ENCODE measurements around the gene CCNE1. TPM values are rescaled to one million over a fixed set of nuclear protein-coding genes. Genes with fewer than 3 reads are reported as not detected.

The CCNE1 gene
- total RNA-seq, 1 experiment from 2014 or later, result 20.1 TPM

DNA sequence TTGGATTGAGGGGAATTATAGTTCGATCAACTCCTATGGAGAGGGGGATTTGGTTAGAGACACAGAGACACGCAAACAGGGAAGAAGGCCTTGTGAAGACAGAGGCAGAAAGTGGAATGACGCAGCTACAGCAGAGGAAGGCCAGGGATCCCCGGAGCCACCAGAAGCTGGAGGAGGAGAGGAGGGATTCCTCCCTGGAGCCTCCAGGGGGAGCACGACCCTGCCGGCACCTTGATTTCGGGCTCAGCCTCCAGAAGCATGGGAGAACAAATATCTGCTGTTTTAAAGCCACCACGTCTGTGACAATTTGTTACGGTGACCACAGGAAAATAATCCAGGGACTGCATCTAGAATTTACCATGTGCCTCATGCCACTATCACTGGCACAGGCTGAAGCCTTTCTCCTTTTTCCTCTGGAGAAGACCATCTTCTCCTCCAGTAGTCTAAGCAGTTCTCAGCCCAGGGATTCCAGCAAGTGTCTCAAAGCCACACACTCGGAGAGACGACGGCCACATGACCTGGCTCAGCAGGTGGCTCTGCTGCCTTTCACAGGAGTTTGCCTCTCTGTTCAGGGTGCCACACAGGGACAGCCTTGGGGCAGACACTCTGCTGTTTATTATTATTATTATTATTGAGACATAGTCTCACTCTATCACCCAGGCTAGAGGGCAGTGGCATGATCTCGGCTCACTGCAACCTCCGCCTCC is 39.9 kb upstream of the CCNE1 start:
- H3K36me3 ChIP-seq (ENCODE audit: insufficient read depth, low read length), result no peaks in the 10 kb centered on the region
- DNase-seq, result peak; percentile 50
- H3K4me2 ChIP-seq (ENCODE audit: low read depth, low read length, poor library complexity, severe bottlenecking), result no peak overlapping the region
- no peaks in the 10 kb centered on the region for H3K27me3 ChIP-seq (ENCODE audit: low read length)
- H3K4me1 ChIP-seq (ENCODE audit: low read length), result no peaks in the 10 kb centered on the region
- H3K4me3 ChIP-seq (ENCODE audit: low read length), result no peak overlapping the region
- no peaks in the 10 kb centered on the region for H3K9me3 ChIP-seq (ENCODE audit: low read length)
- H3K9me2 ChIP-seq (replicated peaks; ENCODE audit: insufficient read depth, low read length), result no peaks in the 10 kb centered on the region
- no peaks in the 10 kb centered on the region for H4K20me1 ChIP-seq (ENCODE audit: insufficient read depth, low read depth, low read length)
- no peak overlapping the region for H3K27ac ChIP-seq (ENCODE audit: low read length)
- no peak overlapping the region for H3K9ac ChIP-seq (ENCODE audit: low read length)
- H2AFZ ChIP-seq (ENCODE audit: low read length), result no peak overlapping the region
- no peaks in the 10 kb centered on the region for H3K79me2 ChIP-seq (ENCODE audit: low read length)

DNA sequence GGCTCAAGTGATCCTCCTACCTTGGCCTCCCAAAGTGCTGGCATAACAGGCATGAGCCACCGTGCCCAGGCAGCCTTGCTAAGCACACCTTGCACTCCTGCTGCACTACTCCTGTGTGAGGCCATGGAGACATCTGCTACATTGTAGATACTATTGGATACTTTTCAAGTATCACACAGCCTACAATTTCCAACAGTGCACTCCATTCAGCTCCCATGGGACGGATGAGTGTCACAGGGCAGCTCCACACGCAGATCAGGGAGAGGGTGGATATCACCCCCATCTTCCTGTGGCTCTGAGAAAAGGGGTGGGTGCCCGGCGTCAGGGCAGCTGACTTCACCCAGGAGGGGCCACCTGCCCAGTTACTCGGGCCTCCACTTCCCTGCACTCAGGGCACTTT is 39.1 kb upstream of the CCNE1 start:
- Histone ChIP-seq H3K4me2 (ENCODE audit: low read depth, low read length, poor library complexity, severe bottlenecking) (no peak overlapping the region), H3K27me3 (ENCODE audit: low read length) (no peaks in the 10 kb centered on the region)
- DNase-seq, result no peak

DNA sequence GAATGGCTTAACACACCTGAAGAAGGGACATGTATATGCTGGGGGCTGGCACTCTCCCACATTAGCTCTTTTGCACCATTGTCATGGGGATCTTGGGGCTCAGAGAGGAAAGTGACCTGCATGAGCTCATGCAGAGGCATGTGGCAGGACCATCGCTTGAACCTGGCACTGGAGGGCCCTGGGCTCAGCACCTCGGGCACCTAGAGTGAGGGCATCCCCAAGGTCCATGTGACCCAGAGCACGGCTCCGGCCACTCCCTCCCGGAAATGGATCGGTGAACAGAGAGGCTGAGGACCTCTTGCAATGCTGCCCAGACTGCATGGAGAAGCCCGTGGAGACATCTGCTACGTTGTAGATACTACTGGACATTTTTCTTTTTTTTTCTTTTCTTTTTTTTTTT is 38.6 kb upstream of the CCNE1 start:
- no peak overlapping the region for H2AFZ ChIP-seq (ENCODE audit: low read length)
- H3K27me3 ChIP-seq (ENCODE audit: low read length), result no peaks in the 10 kb centered on the region
- no peak overlapping the region for H3K9ac ChIP-seq (ENCODE audit: low read length)
- H4K20me1 ChIP-seq (ENCODE audit: insufficient read depth, low read depth, low read length), result no peaks in the 10 kb centered on the region
- no peaks in the 10 kb centered on the region for H3K4me1 ChIP-seq (ENCODE audit: low read length)
- H3K4me3 ChIP-seq (ENCODE audit: low read length), result no peak overlapping the region
- H3K79me2 ChIP-seq (ENCODE audit: low read length), result no peaks in the 10 kb centered on the region
- no peak for DNase-seq
- no peak overlapping the region for H3K27ac ChIP-seq (ENCODE audit: low read length)
- no peak overlapping the region for H3K4me2 ChIP-seq (ENCODE audit: low read depth, low read length, poor library complexity, severe bottlenecking)
- H3K9me2 ChIP-seq (replicated peaks; ENCODE audit: insufficient read depth, low read length), result no peaks in the 10 kb centered on the region
- H3K36me3 ChIP-seq (ENCODE audit: insufficient read depth, low read length), result no peaks in the 10 kb centered on the region
- H3K9me3 ChIP-seq (ENCODE audit: low read length), result no peaks in the 10 kb centered on the region

More for the DNA sequence above, 39.1 kb upstream of the CCNE1 start:
- Histone ChIP-seq H3K9me2 (replicated peaks; ENCODE audit: insufficient read depth, low read length) (no peaks in the 10 kb centered on the region), H3K4me3 (ENCODE audit: low read length) (no peak overlapping the region), H3K27ac (ENCODE audit: low read length) (no peak overlapping the region), H3K79me2 (ENCODE audit: low read length) (no peaks in the 10 kb centered on the region), H3K4me1 (ENCODE audit: low read length) (no peaks in the 10 kb centered on the region), H2AFZ (ENCODE audit: low read length) (no peak overlapping the region), H3K36me3 (ENCODE audit: insufficient read depth, low read length) (no peaks in the 10 kb centered on the region), H4K20me1 (ENCODE audit: insufficient read depth, low read depth, low read length) (no peaks in the 10 kb centered on the region), H3K9me3 (ENCODE audit: low read length) (no peaks in the 10 kb centered on the region), H3K9ac (ENCODE audit: low read length) (no peak overlapping the region)

DNA sequence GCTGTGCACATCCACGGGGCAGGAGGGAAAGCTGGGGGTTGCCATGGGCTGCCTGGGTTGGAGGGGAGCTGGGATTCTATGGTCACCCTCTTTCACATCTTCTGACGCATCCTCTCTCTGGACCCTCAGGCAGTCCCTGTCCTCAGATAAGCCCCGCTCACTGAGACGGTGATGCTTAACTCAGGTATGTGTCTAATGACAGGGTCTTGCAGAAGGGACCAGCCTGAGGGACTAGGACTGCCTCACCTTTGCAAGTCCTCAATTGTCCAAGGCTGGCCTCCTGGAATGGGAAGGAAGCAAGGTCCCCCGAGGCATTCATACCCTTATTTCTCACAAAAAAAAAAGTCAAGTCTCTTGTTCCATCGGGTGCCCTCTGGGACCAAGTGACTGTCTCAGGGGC is 37.7 kb upstream of the CCNE1 start:
- Histone ChIP-seq H3K79me2 (ENCODE audit: low read length) (no peaks in the 10 kb centered on the region), H3K9me3 (ENCODE audit: low read length) (no peaks in the 10 kb centered on the region), H3K9ac (ENCODE audit: low read length) (no peak overlapping the region), H3K4me1 (ENCODE audit: low read length) (no peaks in the 10 kb centered on the region), H4K20me1 (ENCODE audit: insufficient read depth, low read depth, low read length) (no peaks in the 10 kb centered on the region), H3K27me3 (ENCODE audit: low read length) (no peaks in the 10 kb centered on the region), H3K4me2 (ENCODE audit: low read depth, low read length, poor library complexity, severe bottlenecking) (no peak overlapping the region), H3K36me3 (ENCODE audit: insufficient read depth, low read length) (no peaks in the 10 kb centered on the region), H3K27ac (ENCODE audit: low read length) (no peak overlapping the region), H3K4me3 (ENCODE audit: low read length) (no peak overlapping the region), H3K9me2 (replicated peaks; ENCODE audit: insufficient read depth, low read length) (no peaks in the 10 kb centered on the region), H2AFZ (ENCODE audit: low read length) (no peak overlapping the region)
- no peak for DNase-seq

DNA sequence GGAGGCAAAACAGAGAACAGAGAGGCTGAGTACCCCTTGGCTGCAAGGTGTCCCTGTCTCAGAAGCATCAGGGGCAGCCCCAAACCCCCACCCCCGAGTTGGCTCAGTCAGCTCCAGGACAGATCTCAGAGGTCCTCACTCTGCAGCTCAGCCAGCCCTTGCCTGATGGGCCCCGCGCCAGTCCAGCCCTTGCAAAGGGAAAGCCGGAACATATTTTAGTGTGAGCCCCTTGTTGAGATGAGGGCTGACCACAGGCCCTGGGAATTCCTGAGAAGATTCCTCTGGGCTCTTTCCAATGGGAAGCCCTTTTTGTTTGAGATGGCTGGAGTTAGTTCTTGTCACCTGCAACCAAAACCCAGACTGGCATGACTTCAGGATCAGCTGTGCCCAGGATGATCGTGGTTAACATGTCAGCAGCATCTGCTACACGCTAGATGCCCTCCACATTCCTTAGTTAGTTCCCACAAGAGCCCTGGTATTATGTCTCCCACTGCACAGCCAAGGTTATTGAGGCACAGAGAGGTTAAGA is 33.9 kb upstream of the CCNE1 start:
- Histone ChIP-seq H3K9me2 (replicated peaks; ENCODE audit: insufficient read depth, low read length) (no peaks in the 10 kb centered on the region), H3K79me2 (ENCODE audit: low read length) (no peaks in the 10 kb centered on the region), H3K4me3 (ENCODE audit: low read length) (no peak overlapping the region), H2AFZ (ENCODE audit: low read length) (no peak overlapping the region), H3K4me2 (ENCODE audit: low read depth, low read length, poor library complexity, severe bottlenecking) (no peak overlapping the region), H3K27me3 (ENCODE audit: low read length) (no peaks in the 10 kb centered on the region), H3K9ac (ENCODE audit: low read length) (no peak overlapping the region), H3K4me1 (ENCODE audit: low read length) (no peaks in the 10 kb centered on the region), H3K27ac (ENCODE audit: low read length) (no peak overlapping the region), H3K9me3 (ENCODE audit: low read length) (no peaks in the 10 kb centered on the region), H3K36me3 (ENCODE audit: insufficient read depth, low read length) (no peaks in the 10 kb centered on the region), H4K20me1 (ENCODE audit: insufficient read depth, low read depth, low read length) (no peaks in the 10 kb centered on the region)
- DNase-seq, result no peak

DNA sequence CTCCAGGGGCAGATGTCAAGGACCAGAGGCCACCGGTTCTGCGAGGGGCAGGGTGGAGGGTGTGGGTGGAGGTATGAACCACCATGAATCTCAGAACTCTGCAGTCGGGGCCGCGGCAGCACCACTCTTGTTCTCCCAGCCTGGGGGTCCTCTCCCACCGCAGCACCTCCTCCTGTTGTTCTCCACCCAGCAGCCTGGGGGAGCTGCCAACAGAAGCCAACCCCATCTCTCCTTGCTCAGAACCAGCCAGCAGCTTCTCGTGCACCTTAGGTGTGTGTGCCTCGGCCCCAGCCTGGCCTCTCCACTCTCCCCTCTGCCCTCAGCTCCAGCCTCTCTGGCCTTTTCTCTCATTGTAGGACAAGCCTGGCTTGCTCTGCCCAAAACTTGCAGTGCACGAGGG is 31.9 kb upstream of the CCNE1 start:
- no peak overlapping the region for H3K4me2 ChIP-seq (ENCODE audit: low read depth, low read length, poor library complexity, severe bottlenecking)
- no peak overlapping the region for H2AFZ ChIP-seq (ENCODE audit: low read length)
- DNase-seq, result peak; percentile 56
- no peaks in the 10 kb centered on the region for H3K27me3 ChIP-seq (ENCODE audit: low read length)
- no peaks in the 10 kb centered on the region for H4K20me1 ChIP-seq (ENCODE audit: insufficient read depth, low read depth, low read length)
- no peaks in the 10 kb centered on the region for H3K36me3 ChIP-seq (ENCODE audit: insufficient read depth, low read length)
- no peaks in the 10 kb centered on the region for H3K9me3 ChIP-seq (ENCODE audit: low read length)
- no peaks in the 10 kb centered on the region for H3K4me1 ChIP-seq (ENCODE audit: low read length)
- no peak overlapping the region for H3K27ac ChIP-seq (ENCODE audit: low read length)
- H3K9ac ChIP-seq (ENCODE audit: low read length), result no peak overlapping the region
- no peak overlapping the region for H3K4me3 ChIP-seq (ENCODE audit: low read length)
- no peaks in the 10 kb centered on the region for H3K9me2 ChIP-seq (replicated peaks; ENCODE audit: insufficient read depth, low read length)
- no peaks in the 10 kb centered on the region for H3K79me2 ChIP-seq (ENCODE audit: low read length)

DNA sequence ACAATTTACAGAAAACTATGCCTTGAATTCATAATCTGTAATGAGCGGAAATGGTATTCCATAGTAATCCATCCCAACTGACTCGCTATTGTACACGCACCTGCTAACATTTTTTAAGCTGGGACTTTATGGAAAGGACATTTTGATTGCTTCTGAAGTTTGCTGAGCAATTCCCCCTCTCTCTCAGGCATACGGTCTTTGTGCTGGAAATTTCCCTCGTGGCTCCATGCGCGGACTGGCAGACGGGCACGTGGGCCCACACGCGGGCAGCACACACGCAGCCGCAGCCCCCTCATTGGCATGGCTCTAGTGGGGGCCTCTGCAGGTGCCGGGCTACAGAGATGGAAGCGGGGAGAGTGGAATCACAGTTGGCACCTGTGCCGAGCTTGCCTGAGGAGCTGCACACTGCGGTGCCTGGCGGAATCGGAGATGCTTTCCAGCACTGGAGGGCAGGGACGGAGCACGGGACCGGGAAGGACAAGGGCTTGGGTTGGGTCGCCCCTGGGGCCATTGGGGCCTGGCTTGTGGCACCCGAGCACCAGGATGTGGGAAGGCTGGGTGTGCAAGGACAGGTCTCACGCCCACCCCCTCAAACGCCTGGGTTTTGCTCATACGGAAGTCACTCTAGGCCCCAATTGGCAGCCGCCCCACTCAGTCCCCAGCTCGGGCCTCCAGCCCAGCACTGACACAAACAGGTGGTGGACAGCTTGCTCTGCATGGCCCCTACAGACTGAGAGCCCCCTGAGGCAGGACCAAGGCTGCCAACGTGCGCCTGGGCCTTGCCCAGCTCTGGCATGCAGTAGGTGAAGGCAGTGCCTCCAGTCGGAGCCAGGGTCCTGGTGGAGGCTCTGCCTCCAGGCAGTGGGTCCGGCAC is 30.2 kb upstream of the CCNE1 start:
- Histone ChIP-seq H3K9me2 (replicated peaks; ENCODE audit: insufficient read depth, low read length) (no peaks in the 10 kb centered on the region), H3K36me3 (ENCODE audit: insufficient read depth, low read length) (no peaks in the 10 kb centered on the region), H4K20me1 (ENCODE audit: insufficient read depth, low read depth, low read length) (no peaks in the 10 kb centered on the region), H3K4me2 (ENCODE audit: low read depth, low read length, poor library complexity, severe bottlenecking) (no peak overlapping the region), H3K27ac (ENCODE audit: low read length) (no peak overlapping the region), H3K9ac (ENCODE audit: low read length) (no peak overlapping the region), H2AFZ (ENCODE audit: low read length) (no peak overlapping the region), H3K4me3 (ENCODE audit: low read length) (no peak overlapping the region), H3K4me1 (ENCODE audit: low read length) (no peaks in the 10 kb centered on the region), H3K9me3 (ENCODE audit: low read length) (no peaks in the 10 kb centered on the region), H3K27me3 (ENCODE audit: low read length) (no peaks in the 10 kb centered on the region), H3K79me2 (ENCODE audit: low read length) (no peaks in the 10 kb centered on the region)
- DNase-seq, result no peak

DNA sequence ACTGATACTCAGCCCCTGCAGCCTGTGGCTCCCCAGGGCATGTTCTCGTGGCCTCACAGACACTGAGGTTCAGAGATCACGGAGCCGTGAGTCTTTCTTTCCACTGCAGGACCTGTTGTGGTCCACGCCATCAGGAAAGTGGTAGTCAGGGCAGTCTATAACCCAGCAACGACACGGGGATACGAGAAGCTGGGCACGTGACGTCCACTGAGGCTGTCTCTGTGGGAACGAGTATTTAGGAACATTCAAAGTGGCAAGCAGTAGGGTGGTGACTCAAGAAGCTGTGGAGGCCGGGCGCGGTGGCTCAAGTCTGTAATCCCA is 29.6 kb upstream of the CCNE1 start:
- H3K79me2 ChIP-seq (ENCODE audit: low read length), result no peaks in the 10 kb centered on the region
- H4K20me1 ChIP-seq (ENCODE audit: insufficient read depth, low read depth, low read length), result no peaks in the 10 kb centered on the region
- H3K4me1 ChIP-seq (ENCODE audit: low read length), result no peaks in the 10 kb centered on the region
- no peaks in the 10 kb centered on the region for H3K36me3 ChIP-seq (ENCODE audit: insufficient read depth, low read length)
- H3K9me2 ChIP-seq (replicated peaks; ENCODE audit: insufficient read depth, low read length), result no peaks in the 10 kb centered on the region
- H3K27ac ChIP-seq (ENCODE audit: low read length), result no peak overlapping the region
- no peak for DNase-seq
- H3K9me3 ChIP-seq (ENCODE audit: low read length), result no peaks in the 10 kb centered on the region
- H3K27me3 ChIP-seq (ENCODE audit: low read length), result no peaks in the 10 kb centered on the region
- no peak overlapping the region for H3K4me2 ChIP-seq (ENCODE audit: low read depth, low read length, poor library complexity, severe bottlenecking)
- H3K9ac ChIP-seq (ENCODE audit: low read length), result no peak overlapping the region
- H2AFZ ChIP-seq (ENCODE audit: low read length), result no peak overlapping the region
- H3K4me3 ChIP-seq (ENCODE audit: low read length), result no peak overlapping the region
